Measurements from ENCODE around the gene MRPS2.
"Not testable (repeated sequence)": the region's sequence is repeated elsewhere in the genome, so short reads cannot be mapped to it uniquely, and the experiment has no call there.

DNA sequence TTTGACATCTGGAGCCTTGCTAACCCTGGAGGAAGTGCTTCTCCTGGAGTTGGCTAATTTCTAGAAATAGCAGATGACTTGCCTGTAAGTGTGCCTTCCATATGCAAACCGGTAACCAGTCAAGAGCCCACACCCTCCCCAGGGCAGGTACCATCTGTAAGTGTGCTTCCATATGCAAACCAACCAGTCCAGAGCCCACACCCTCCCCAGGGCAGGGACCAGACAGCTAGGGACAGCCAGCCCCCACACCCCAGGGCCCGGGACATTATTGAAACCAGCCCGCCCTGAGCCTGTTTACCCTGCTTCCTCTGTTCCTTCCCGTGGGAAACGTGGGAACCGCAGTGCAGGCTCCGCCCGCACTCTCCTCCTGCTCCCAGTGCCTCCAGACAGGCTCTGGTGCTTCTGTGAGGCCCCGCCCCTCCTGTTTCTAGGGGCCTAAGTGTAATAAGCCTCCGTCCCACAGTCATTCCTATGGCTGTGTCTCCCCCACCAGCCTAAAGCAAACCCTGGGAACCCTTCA, 33.8 kb downstream of the MRPS2 start:
- TF ChIP-seq, protein P1, sequence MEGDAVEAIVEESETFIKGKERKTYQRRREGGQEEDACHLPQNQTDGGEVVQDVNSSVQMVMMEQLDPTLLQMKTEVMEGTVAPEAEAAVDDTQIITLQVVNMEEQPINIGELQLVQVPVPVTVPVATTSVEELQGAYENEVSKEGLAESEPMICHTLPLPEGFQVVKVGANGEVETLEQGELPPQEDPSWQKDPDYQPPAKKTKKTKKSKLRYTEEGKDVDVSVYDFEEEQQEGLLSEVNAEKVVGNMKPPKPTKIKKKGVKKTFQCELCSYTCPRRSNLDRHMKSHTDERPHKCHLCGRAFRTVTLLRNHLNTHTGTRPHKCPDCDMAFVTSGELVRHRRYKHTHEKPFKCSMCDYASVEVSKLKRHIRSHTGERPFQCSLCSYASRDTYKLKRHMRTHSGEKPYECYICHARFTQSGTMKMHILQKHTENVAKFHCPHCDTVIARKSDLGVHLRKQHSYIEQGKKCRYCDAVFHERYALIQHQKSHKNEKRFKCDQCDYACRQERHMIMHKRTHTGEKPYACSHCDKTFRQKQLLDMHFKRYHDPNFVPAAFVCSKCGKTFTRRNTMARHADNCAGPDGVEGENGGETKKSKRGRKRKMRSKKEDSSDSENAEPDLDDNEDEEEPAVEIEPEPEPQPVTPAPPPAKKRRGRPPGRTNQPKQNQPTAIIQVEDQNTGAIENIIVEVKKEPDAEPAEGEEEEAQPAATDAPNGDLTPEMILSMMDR (conservative IDR thresholded peaks at IDR 0.05; ENCODE audit: low read depth, low read length) = not testable (repeated sequence)
- not testable (repeated sequence) for TF ChIP-seq EZH2 (IDR thresholded peaks at IDR 0.05; ENCODE audit: low read length, unreplicated experiment)
